GM18520 (cell line): ENCODE measurements around the gene ZDHHC12.

ENCODE experiments used
- ATAC-seq: cut with Tn5 transposase; IDR thresholded peaks from one replicate; pipeline ENCODE4 v1.9.1; 2021; ENCODE audit not compliant: unreplicated experiment

ZDHHC12 gene

GRCh38 chr9:128688501-128689292, 35.2 kb downstream of the ZDHHC12 start, which contains the start of gene SET:
SET (plus strand) TSS chr9:128689222; CDS start chr9:128689583, 361 bp downstream.
- ATAC-seq: peak; percentile 77

GRCh38 chr9:128687453-128687852, 36.5 kb downstream of the ZDHHC12 start:
- ATAC-seq: no peak

DNA sequence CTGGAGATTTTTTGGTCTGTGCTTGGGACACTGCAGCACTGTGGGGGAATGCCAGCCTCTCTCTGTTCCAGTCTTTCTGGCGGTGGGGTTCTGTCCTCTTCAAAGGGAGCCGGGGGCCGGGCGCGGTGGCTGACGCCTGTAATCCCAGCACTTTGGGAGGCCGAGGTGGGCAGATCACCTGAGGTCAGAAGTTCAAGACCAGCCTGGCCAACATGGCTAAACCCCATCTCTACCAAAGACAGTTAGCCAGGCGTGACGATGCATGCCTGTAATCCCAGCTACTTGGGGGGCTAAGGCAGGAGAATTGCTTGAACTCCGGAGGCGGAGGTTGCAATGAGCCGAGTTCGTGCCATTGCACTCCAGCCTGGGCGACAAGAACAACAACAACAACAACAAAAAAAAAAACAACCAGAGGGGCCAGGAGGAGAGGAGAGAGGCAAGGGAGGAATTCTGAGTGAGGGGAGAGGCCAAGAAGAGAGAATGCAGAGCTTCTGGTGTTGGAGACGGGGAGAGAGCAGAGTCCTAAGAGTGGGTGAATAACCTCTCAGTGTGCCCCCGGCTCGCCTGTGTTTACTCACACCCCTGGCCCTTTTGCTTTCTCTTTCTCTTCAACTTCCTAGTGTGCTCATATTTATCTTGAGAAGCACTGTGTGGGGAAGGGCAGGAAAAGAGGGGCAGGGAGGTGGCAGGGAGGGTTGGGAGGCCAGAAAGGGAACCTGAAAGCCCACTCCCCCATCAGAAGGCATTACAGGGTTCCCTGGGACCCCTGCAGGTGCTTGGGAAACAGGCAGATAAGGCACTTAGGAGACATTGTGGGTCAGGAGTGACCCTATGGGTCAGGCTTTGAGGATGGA, 38.1 kb downstream of the ZDHHC12 start:
- ATAC-seq: no peak

- ATAC-seq: no peak
Measured at GRCh38 chr9:128684325-128685199, 39.4 kb downstream of the ZDHHC12 start.

DNA sequence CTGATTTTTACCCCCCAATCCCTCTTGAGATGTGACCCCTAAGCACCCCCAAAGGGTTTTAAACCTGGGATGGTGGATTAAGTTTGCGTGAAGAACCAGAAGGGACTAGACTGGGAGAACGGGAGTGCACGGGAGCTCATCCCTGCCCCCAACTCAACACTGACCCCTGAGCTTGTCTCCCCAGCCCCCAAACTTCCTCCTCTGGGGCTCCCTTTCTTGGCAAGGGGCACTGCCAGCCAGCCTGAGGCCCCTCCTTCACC, 39.9 kb downstream of the ZDHHC12 start:
- ATAC-seq: no peak

- no peak for ATAC-seq
Measured at GRCh38 chr9:128683340-128684064, 40.4 kb downstream of the ZDHHC12 start.

DNA sequence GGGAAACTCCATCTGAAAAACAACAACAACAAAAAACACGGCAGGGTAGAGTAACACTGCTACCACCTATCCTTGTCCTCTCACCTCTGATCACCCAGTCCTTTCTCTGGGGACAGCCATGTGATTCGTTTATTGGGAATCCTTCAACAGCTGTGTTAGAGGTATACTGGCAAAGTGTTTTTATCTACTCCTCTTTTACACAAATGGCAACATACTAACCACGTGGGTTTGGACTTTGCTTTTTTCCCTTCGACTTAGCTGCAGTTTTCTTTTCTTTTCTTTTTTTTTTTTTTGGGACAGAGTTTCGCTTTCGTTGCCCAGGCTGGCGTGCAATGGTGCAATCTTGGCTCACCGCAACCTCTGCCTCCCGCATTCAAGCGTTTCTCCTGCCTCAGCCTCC, 46.1 kb downstream of the ZDHHC12 start:
- ATAC-seq: no peak

DNA sequence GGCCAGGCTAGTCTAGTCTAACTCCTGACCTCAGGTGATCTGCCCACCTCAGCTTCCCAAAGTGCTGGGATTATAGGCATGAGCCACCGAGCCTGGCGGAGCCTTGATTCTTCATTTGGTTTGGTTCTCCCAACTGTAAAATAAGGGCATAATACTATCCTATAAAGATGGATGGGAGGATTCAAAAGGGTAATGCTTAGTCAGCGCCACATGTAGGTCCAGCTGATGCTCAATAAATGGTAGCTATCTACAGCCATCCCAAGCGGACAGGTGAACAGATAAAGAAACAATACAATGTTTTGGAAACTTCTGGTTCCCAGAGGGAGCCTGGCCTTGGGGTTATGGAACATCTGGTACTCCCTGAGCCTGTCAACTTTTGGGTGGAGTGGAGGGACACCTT, 48.5 kb downstream of the ZDHHC12 start:
- ATAC-seq: no peak
